Mononuclear cell (primary cell): ENCODE data around the gene PRKCQ. TPM values are rescaled to one million over a fixed set of nuclear protein-coding genes. Genes with fewer than 3 reads are reported as not detected.

Experiments
- H3K27me3 ChIP-seq: 2 replicates; pipeline ENCODE4 v1.6.0; 2011; ENCODE audit warnings: low read length, control low read depth; ENCODE audit not compliant: insufficient read depth
- H3K4me1 ChIP-seq: 2 replicates; pipeline ENCODE4 v1.5.1; 2011; ENCODE audit warnings: mild to moderate bottlenecking, low read length, control low read depth; ENCODE audit not compliant: insufficient read depth
- H3K4me3 ChIP-seq: 2 replicates; pipeline ENCODE4 v1.5.1; 2011; ENCODE audit warnings: mild to moderate bottlenecking, low read length, moderate library complexity
- H3K9me3 ChIP-seq: 2 replicates; pipeline ENCODE4 v1.5.1; 2011; ENCODE audit warnings: low read depth, mild to moderate bottlenecking, control low read depth, low read length
- total RNA-seq: library from RNA; depleted of rRNA; stranded (reverse); fragments of >200 nt; gene quantifications from one replicate; pipeline ENCODE4 v1.2.3, GENCODE V29; 2012

The PRKCQ gene
- total RNA-seq, 1 donor, result 43.2 TPM

DNA sequence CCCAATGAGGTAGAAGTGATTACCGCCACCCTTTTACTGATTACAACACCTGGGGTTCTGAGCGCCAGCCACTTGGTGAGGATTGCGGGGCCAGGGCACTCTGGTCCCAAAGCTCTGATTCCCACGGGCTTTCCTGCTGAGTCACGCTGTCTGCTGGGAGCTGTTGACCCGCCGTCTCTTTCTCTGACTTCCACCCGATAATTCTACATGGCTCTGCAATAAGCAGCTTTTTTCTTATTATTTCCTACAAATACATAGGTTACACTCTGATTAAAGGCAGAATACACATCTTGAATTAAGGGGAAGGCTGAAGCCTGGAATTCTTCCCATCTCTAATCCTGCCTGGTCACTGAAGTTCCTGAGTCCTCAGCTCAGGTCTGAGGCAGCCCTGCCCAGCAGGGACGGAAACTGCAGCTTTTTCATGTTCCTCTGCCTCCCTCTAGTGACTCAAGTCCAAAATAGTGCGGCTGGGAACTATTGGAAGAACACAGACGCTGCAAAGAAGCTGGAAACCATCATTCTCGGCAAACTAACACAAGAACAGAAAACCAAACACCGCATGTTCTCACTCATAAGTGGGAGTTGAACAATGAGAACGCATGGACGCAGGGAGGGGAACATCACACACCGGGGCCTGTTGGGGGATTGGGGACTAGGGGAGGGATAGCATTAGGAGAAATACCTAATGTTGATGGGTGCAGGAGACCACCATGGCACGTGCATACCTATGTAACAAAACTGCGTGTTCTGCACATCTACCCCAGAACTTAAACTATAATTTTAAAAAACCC, 178.3 kb downstream of the PRKCQ start:
- Histone ChIP-seq H3K27me3 (no peaks in the 10 kb centered on the region), H3K9me3 (no peaks in the 10 kb centered on the region), H3K4me3 (no peak overlapping the region), H3K4me1 (peaks cover 52% of the 10 kb centered on the region)

GRCh38 chr10:6400821-6401465, 179.1 kb downstream of the PRKCQ start:
- H3K4me1 ChIP-seq, result peaks cover 57% of the 10 kb centered on the region
- no peak overlapping the region for H3K4me3 ChIP-seq
- no peaks in the 10 kb centered on the region for H3K9me3 ChIP-seq
- no peaks in the 10 kb centered on the region for H3K27me3 ChIP-seq

DNA sequence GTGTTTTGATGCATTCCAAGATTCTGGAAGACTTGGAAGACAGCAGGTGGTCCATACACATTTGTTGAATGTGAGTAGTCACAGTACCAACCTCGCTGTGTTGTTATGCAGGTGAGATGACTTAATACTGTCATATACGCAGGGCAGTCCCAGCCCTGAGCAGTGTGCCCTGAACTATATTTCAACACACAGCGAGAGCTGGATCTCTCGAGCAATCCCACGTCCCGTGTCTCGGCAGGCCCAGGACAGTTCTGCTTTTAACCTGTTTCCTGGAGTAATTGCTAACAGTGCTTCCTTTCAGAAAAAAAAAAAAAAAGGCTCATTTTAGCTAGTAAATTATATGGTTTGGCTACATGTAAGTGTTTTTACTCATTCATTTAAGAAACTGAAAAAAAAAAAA, 179.7 kb downstream of the PRKCQ start:
- Histone ChIP-seq H3K27me3 (no peaks in the 10 kb centered on the region), H3K4me3 (no peak overlapping the region), H3K9me3 (no peaks in the 10 kb centered on the region), H3K4me1 (peaks cover 63% of the 10 kb centered on the region)

DNA sequence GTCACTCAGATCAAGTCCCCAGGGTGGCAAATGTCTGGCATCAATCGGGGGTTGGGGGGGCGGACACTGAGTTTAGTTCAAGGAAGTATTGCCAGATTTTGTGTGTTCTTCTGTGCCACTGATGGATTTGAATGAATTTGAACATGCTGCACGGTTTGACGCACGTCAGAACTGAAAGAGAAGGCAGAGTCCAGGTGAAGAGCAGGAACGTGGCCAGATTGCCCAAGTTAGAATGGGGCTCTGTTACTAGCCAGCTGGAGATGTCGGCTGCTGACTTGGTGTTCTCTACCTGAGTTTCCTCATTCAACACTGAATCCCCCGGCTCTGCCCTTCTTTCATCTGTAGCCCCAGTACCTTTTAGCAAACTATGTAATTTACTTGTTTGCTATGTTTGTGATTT, 180.2 kb downstream of the PRKCQ start:
- Histone ChIP-seq H3K4me1 (peaks cover 66% of the 10 kb centered on the region), H3K4me3 (no peak overlapping the region), H3K9me3 (no peaks in the 10 kb centered on the region), H3K27me3 (no peaks in the 10 kb centered on the region)

- Histone ChIP-seq H3K4me3 (no peak overlapping the region), H3K9me3 (no peaks in the 10 kb centered on the region), H3K4me1 (peaks cover 66% of the 10 kb centered on the region), H3K27me3 (no peaks in the 10 kb centered on the region)
Observed at GRCh38 chr10:6399231-6399741, 180.8 kb downstream of the PRKCQ start.

DNA sequence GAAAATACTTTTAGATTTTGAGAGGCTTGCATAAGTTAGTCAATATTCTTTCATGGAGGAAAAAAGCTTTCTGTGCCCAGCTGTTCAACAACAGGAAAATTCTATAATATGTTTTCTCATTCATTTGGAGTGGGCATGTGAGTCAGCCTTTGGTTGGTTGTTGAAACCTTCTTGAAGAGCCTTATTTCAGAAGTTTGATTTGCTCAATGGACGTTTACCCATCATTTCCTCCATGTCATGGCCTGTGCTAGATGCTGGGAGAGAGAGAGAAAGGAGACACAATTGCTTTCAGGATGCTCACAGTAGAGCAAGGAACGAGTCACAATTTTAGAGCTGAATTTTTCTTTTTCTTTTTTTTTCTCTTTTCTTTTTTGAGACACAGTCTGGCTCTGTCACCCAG, 181.7 kb downstream of the PRKCQ start:
- Histone ChIP-seq H3K9me3 (no peaks in the 10 kb centered on the region), H3K27me3 (no peaks in the 10 kb centered on the region), H3K4me3 (no peak overlapping the region), H3K4me1 (peaks cover 66% of the 10 kb centered on the region)

- H3K9me3 ChIP-seq, result no peaks in the 10 kb centered on the region
- H3K4me1 ChIP-seq, result peaks cover 63% of the 10 kb centered on the region
- H3K27me3 ChIP-seq, result no peaks in the 10 kb centered on the region
- no peak overlapping the region for H3K4me3 ChIP-seq
Observed at GRCh38 chr10:6396652-6397051, 183.4 kb downstream of the PRKCQ start.

DNA sequence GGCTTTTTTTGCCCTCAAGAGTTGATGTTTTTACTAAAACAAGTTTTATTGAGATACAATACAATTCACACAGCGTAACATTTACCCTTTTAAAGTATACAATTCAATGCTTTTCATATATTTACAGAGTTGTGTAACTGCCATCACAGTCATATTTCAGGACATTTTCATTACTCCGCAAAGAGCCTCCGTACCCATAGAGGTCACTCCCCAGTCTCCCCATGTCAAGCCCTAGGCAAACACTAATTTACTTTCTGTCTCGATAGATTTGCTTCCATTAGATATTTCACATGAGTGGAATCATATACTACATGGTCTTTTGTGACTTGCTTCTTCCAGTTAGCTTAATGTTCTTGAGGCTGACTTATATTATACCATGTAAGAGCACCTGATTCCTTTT, 183.8 kb downstream of the PRKCQ start:
- H3K27me3 ChIP-seq, result no peaks in the 10 kb centered on the region
- no peak overlapping the region for H3K4me3 ChIP-seq
- peaks cover 63% of the 10 kb centered on the region for H3K4me1 ChIP-seq
- no peaks in the 10 kb centered on the region for H3K9me3 ChIP-seq

DNA sequence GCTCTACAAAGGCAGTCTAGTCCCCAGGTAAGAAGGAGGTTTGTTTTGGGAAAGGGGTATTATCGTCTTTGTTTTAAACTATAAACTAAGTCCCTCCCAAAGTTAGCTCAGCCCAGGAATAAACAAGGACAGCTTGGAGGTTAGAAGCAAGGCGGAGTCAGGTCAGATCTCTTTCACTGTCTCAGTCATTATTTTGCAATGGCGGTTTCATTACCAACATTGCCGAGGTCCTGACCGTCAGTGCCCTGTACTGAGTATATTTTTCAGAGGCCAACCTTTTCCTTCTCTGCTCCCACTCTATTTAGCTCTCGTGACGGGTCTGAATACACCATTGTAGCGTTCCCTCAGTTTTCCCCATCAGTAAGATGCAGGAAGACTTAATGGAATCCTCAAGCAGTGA, 184.5 kb downstream of the PRKCQ start:
- Histone ChIP-seq H3K27me3 (no peaks in the 10 kb centered on the region), H3K4me1 (peaks cover 63% of the 10 kb centered on the region), H3K9me3 (no peaks in the 10 kb centered on the region), H3K4me3 (no peak overlapping the region)

GRCh38 chr10:6394084-6394483, 186.0 kb downstream of the PRKCQ start:
- peaks cover 48% of the 10 kb centered on the region for H3K4me1 ChIP-seq
- peaks cover 8% of the 10 kb centered on the region for H3K9me3 ChIP-seq
- H3K4me3 ChIP-seq, result no peak overlapping the region
- no peaks in the 10 kb centered on the region for H3K27me3 ChIP-seq

GRCh38 chr10:6393168-6393567, 186.9 kb downstream of the PRKCQ start:
- Histone ChIP-seq H3K4me1 (peaks cover 39% of the 10 kb centered on the region), H3K9me3 (peaks cover 8% of the 10 kb centered on the region), H3K27me3 (no peaks in the 10 kb centered on the region), H3K4me3 (no peak overlapping the region)

- H3K4me1 ChIP-seq, result peaks cover 24% of the 10 kb centered on the region
- peaks cover 8% of the 10 kb centered on the region for H3K9me3 ChIP-seq
- no peaks in the 10 kb centered on the region for H3K27me3 ChIP-seq
- H3K4me3 ChIP-seq, result no peak overlapping the region
Observed at GRCh38 chr10:6390213-6390845, 189.7 kb downstream of the PRKCQ start.

DNA sequence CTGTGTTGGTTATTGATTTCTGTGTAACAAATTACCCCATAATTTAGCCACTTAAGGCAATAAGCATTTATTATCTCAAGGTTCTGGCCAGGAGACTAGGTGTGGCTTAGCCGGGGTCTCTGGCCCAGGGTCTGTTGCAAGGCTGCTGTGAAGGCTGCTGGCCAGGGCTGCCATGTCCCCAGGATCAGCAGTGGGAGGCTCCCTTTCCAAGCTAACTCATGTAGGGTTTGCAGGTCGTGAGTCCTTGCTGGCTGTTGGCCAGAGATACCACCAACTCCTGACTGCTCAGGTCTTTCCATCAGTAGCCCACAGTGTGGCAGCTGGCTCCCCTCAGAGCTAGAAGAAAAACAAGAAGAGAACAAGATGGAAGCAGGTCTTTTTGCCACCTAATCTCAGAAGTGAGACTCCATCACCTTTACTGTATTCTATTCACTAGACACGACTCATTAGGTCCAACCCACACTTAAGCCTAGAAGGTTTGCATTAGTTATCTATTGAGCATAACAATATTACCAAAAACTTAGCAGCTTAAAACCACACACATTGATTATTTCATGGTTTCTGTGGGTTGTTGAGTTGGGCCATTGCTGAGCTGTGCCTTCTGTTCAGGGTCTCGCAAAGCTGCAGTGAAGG, 191.7 kb downstream of the PRKCQ start:
- H3K9me3 ChIP-seq, result peaks cover 8% of the 10 kb centered on the region
- peaks cover 22% of the 10 kb centered on the region for H3K4me1 ChIP-seq
- H3K27me3 ChIP-seq, result no peaks in the 10 kb centered on the region
- H3K4me3 ChIP-seq, result no peak overlapping the region

- Histone ChIP-seq H3K9me3 (peaks cover 8% of the 10 kb centered on the region), H3K4me3 (no peak overlapping the region), H3K27me3 (no peaks in the 10 kb centered on the region), H3K4me1 (peaks cover 36% of the 10 kb centered on the region)
Observed at GRCh38 chr10:6386960-6387359, 193.1 kb downstream of the PRKCQ start.

- Histone ChIP-seq H3K4me1 (peaks cover 38% of the 10 kb centered on the region), H3K9me3 (peaks cover 8% of the 10 kb centered on the region), H3K27me3 (no peaks in the 10 kb centered on the region), H3K4me3 (no peak overlapping the region)
Observed at GRCh38 chr10:6386346-6386745, 193.7 kb downstream of the PRKCQ start.
